Measurements from ENCODE around the gene PAEP.

DNA sequence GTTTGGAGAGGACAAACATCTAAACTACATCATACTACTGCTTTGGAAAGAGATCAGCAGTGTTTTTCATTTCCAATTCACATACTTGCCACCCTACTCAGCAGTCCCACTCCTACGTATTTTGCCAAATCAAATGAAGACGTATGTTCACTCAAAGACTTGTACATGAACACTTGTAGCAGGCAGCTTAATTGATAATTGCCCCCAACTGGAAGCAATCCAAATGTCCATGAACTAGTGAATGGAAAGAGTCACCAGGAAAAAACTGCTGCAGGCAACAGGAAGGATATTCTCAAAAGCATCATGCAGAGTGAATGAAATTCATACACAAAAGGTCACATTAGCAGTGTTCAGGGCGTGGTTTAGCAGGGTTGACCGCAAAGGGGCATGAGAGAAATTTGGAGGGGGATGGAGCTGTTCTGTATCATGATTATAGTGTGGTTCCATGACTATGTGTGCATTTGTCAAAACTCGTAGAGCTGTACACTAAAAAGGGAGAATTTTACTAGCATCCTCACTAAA lies 38.8 kb downstream of the PAEP start:
- TF ChIP-seq, protein P1, sequence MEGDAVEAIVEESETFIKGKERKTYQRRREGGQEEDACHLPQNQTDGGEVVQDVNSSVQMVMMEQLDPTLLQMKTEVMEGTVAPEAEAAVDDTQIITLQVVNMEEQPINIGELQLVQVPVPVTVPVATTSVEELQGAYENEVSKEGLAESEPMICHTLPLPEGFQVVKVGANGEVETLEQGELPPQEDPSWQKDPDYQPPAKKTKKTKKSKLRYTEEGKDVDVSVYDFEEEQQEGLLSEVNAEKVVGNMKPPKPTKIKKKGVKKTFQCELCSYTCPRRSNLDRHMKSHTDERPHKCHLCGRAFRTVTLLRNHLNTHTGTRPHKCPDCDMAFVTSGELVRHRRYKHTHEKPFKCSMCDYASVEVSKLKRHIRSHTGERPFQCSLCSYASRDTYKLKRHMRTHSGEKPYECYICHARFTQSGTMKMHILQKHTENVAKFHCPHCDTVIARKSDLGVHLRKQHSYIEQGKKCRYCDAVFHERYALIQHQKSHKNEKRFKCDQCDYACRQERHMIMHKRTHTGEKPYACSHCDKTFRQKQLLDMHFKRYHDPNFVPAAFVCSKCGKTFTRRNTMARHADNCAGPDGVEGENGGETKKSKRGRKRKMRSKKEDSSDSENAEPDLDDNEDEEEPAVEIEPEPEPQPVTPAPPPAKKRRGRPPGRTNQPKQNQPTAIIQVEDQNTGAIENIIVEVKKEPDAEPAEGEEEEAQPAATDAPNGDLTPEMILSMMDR (IDR thresholded peaks at IDR 0.05; ENCODE audit: insufficient read depth, low read length, poor library complexity, severe bottlenecking): no peak
- TF ChIP-seq EZH2phosphoT487 (conservative IDR thresholded peaks at IDR 0.05; ENCODE audit: low read length): no peak

All from SU-DHL-6 (cell line).